ENCODE results near the gene SLC47A2.

Gene SLC47A2

DNA sequence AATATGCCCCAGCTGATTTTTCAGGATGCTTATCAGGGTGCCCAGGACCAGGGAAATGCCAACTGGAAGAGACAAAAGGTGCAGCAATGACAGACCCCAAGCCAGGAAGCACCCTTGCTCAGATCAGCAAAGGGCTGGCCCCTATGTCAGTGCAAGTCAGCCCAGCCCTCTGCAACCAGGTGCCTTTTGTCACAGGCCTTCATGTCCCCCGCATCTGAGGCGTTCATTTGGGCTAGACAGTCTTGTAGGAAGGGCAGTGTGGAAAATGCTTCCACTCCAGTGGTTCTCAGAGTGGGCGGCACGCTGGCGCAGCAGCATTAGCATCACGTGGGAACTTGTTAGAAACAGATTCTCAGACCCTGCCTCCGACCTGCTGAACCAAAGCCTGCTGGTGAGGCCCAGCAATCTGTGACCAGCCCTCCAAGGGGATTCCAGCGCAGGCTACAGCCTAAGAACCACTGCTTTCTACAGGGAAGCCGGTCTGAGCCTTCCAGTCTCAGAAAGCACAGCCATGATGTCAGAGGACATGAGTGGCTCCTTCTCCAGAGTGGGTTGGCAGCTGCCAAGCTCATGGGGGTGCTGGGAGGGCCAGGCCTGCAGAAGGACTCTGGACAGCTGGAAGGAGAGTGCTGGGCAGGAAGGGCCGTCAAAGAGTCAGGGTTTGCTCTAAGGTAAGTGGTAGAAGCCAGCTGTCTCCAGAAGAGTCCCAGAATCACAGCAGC lies 13.1 kb downstream of the SLC47A2 start:
- no peak for TF ChIP-seq GATA3 (IDR thresholded peaks at IDR 0.05; ENCODE audit: low read depth, low read length)

- TF ChIP-seq GATA3 (IDR thresholded peaks at IDR 0.05; ENCODE audit: low read depth, low read length) (no peak), GATA2 (IDR thresholded peaks at IDR 0.05; ENCODE audit: low read depth, low read length) (no peak)
These were observed 14.2 kb downstream of the SLC47A2 start for GRCh38 chr17:19702217-19702641.

- TF ChIP-seq GATA2 (IDR thresholded peaks at IDR 0.05; ENCODE audit: low read depth, low read length) (no peak), GATA3 (IDR thresholded peaks at IDR 0.05; ENCODE audit: low read depth, low read length) (no peak)
These were observed 29.8 kb downstream of the SLC47A2 start for GRCh38 chr17:19686400-19687090.

- no peak for TF ChIP-seq GATA3 (IDR thresholded peaks at IDR 0.05; ENCODE audit: low read depth, low read length)
- TF ChIP-seq GATA2 (IDR thresholded peaks at IDR 0.05; ENCODE audit: low read depth, low read length) = no peak
These were observed 33.3 kb downstream of the SLC47A2 start for GRCh38 chr17:19683117-19683516.

- TF ChIP-seq GATA3 (IDR thresholded peaks at IDR 0.05; ENCODE audit: low read depth, low read length) (no peak), GATA2 (IDR thresholded peaks at IDR 0.05; ENCODE audit: low read depth, low read length) (no peak)
These were observed 37.6 kb downstream of the SLC47A2 start for GRCh38 chr17:19678581-19679453.

DNA sequence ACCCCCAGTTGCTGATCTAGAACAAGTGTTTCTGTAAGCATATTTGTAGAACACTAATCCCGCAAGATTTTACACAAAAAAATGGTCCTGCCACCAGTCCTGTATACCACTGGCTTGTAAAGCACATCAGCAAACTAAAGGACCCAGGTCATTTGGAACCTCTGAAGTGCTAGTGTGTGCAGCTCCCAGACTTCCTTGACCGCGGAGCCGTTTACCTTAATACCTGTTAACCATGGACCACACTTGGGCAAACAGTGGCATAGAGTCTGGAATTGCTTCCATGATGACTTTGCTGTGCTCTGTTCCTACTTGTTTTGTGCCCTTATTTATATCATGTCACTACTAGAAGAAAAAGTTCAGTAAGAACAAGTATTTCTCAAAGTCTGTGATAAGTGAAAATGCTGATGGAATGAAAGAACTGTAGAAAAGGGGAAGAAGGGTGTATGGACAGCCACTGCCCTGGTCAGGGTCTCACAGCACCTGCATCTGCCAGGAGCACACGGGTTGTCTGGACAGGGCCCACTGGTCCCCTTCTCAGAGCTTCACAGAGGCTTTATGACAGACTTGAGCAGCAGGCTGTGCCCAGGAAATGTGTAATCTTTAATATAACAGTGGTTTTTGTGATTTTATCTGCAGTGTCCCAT lies 38.5 kb downstream of the SLC47A2 start:
- no peak for TF ChIP-seq GATA2 (IDR thresholded peaks at IDR 0.05; ENCODE audit: low read depth, low read length)
- no peak for TF ChIP-seq GATA3 (IDR thresholded peaks at IDR 0.05; ENCODE audit: low read depth, low read length)

DNA sequence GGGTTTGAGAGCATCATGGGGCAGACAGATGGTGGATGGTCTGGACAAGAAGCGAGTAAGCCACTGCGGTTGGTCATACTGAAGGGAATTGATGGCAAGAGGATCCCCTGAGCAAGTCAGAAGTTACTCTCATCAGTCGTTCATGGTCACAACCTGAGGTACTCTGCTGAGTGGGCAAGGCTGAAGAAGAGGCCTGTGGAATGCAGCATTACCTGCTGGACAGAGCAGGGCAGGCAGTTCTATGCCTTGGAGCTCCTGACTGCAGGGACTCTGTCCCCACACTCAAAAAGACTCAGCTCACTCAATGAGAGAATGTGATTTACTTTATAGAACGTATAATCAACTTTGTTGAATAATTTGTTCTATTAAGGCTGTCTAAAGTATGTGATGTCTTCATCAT lies 39.5 kb downstream of the SLC47A2 start:
- no peak for TF ChIP-seq GATA3 (IDR thresholded peaks at IDR 0.05; ENCODE audit: low read depth, low read length)
- no peak for TF ChIP-seq GATA2 (IDR thresholded peaks at IDR 0.05; ENCODE audit: low read depth, low read length)

DNA sequence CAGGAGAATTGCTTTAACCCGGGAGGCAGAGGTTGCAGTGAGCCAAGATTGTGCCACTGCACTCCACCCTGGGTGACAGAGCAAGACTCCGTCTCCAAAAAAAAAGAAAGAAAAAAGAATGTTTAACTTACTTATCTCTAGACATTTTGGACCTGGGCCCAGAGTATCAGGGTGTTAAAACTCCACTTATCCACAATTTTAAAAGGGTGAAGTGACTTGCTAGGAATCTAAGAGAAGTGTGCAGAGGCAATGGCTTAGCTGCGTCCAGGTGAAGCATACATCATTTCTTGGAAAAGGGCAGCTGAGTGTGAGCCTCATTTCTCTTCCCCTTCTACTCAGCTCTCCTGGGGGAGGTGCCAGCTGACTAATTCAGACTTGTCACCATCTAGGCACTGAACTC lies 42.8 kb downstream of the SLC47A2 start:
- no peak for TF ChIP-seq GATA3 (IDR thresholded peaks at IDR 0.05; ENCODE audit: low read depth, low read length)
- no peak for TF ChIP-seq GATA2 (IDR thresholded peaks at IDR 0.05; ENCODE audit: low read depth, low read length)

GRCh38 chr17:19672009-19672750 lies 44.2 kb downstream of the SLC47A2 start:
- TF ChIP-seq GATA2 (IDR thresholded peaks at IDR 0.05; ENCODE audit: low read depth, low read length) = no peak
- TF ChIP-seq GATA3 (IDR thresholded peaks at IDR 0.05; ENCODE audit: low read depth, low read length) = no peak

GRCh38 chr17:19671433-19671832 lies 45.0 kb downstream of the SLC47A2 start:
- TF ChIP-seq GATA3 (IDR thresholded peaks at IDR 0.05; ENCODE audit: low read depth, low read length) (no peak), GATA2 (IDR thresholded peaks at IDR 0.05; ENCODE audit: low read depth, low read length) (no peak)

GRCh38 chr17:19670908-19671307 lies 45.5 kb downstream of the SLC47A2 start:
- no peak for TF ChIP-seq GATA2 (IDR thresholded peaks at IDR 0.05; ENCODE audit: low read depth, low read length)
- TF ChIP-seq GATA3 (IDR thresholded peaks at IDR 0.05; ENCODE audit: low read depth, low read length) = no peak

- no peak for TF ChIP-seq GATA3 (IDR thresholded peaks at IDR 0.05; ENCODE audit: low read depth, low read length)
- no peak for TF ChIP-seq GATA2 (IDR thresholded peaks at IDR 0.05; ENCODE audit: low read depth, low read length)
These were observed 51.6 kb downstream of the SLC47A2 start for GRCh38 chr17:19664821-19665181.

DNA sequence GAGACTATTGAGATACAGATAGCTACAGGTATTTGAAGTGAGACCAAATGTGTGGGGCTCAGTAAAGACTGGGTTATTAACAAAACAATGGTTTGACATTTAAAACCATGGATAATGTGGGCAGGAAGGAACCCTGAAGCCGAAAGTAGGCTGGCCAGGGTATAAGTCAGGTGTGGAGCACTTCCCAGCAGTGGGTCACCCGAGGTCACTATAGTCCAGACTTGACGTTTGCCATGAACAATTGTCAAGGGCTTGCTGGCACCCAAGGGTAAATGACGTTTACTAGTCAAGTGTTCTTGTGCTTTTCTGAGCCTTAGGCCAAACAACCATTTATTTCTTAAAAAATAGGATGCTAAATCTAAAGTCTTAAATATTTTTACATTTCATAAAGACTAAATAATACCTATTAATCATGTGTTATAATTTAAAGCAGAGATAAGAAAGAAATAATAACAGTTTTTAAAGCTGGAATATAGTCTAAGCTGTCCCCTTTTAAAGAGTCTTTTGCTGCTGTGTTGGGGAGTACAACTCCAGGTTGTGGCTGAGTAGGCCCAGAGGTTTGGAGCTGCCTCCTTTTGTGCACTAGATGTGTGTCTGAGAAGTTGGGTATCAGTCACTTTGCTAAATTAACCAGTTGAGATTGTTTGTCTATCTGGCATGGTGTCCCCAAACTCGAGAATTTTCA lies 52.1 kb downstream of the SLC47A2 start:
- TF ChIP-seq GATA2 (IDR thresholded peaks at IDR 0.05; ENCODE audit: low read depth, low read length) = no peak
- no peak for TF ChIP-seq GATA3 (IDR thresholded peaks at IDR 0.05; ENCODE audit: low read depth, low read length)
